PC-3 (cell line): ENCODE data around the gene PROSER3. TPM values are rescaled to one million over a fixed set of nuclear protein-coding genes. Genes with fewer than 3 reads are reported as not detected.

Experiments
- ATAC-seq: fragments of 200-7000 bp; cut with Tn5 transposase; 2 replicates; pipeline ENCODE4 v1.9.1; 2020; ENCODE audit warnings: mild to moderate bottlenecking, moderate library complexity
- BruUV-seq: library from RNA; stranded (reverse); fragments of 400-500 nt; replicated peaks from 2 replicates; lab custom pipeline; 2021; lab: Mats Ljungman, UMichigan
- CTCF ChIA-PET: fragments of 300-600 bp; sonication (Branson Sonifier 250); formaldehyde crosslinking; loops from one replicate; lab custom pipeline; 2022; ENCODE audit warnings: antibody characterized with exemption; lab: Charles Lee
- POLR2A ChIA-PET: fragments of 300-600 bp; sonication (Branson Sonifier 250); formaldehyde crosslinking; loops from one replicate; lab custom pipeline; 2022; ENCODE audit warnings: antibody characterized with exemption; ENCODE audit not compliant: unreplicated experiment; lab: Charles Lee
- DNase-seq: peaks from one replicate; pipeline ENCODE4 v3.0.0-alpha.2; 2015
- H2AFZ ChIP-seq: fragments of 300-600 bp; sonication (generic); 2 replicates; pipeline ENCODE4 v1.6.0; 2016; ENCODE audit warnings: antibody characterized with exemption, low read length
- H3F3A ChIP-seq: fragments of 300-600 bp; sonication (generic); one replicate; pipeline ENCODE4 v1.6.0; 2017; ENCODE audit warnings: antibody characterized with exemption, low read length, control low read depth, mild to moderate bottlenecking; ENCODE audit not compliant: unreplicated experiment
- H3K27ac ChIP-seq: fragments of 300-600 bp; sonication (generic); 2 replicates; pipeline ENCODE4 v1.5.1; 2016; ENCODE audit warnings: mild to moderate bottlenecking, low read length
- H3K27me3 ChIP-seq: fragments of 300-600 bp; sonication (generic); 2 replicates; pipeline ENCODE4 v1.6.1; 2016; ENCODE audit warnings: low read length, mixed read lengths
- H3K36me3 ChIP-seq: fragments of 300-600 bp; sonication (generic); 2 replicates; pipeline ENCODE4 v1.6.1; 2016; ENCODE audit warnings: low read depth, mixed run types, low read length, mixed read lengths
- H3K4me1 ChIP-seq: fragments of 300-600 bp; sonication (generic); 2 replicates; pipeline ENCODE4 v1.5.1; 2016; ENCODE audit warnings: low read length; ENCODE audit not compliant: insufficient read depth
- H3K4me2 ChIP-seq: fragments of 300-600 bp; sonication (generic); 2 replicates; pipeline ENCODE4 v1.6.0; 2016; ENCODE audit warnings: low read length
- H3K4me3 ChIP-seq: fragments of 300-600 bp; sonication (generic); 2 replicates; pipeline ENCODE4 v1.5.1; 2016; ENCODE audit warnings: mild to moderate bottlenecking, low read length, mixed read lengths
- H3K79me2 ChIP-seq: fragments of 300-600 bp; sonication (generic); 2 replicates; pipeline ENCODE4 v1.6.1; 2017; ENCODE audit warnings: low read length, mixed read lengths
- H3K9ac ChIP-seq: fragments of 300-600 bp; sonication (generic); 2 replicates; pipeline ENCODE4 v1.6.0; 2016; ENCODE audit warnings: mild to moderate bottlenecking, low read length
- H3K9me2 ChIP-seq: fragments of 300-600 bp; sonication (generic); replicated peaks from 2 replicates; pipeline ENCODE4 v1.6.1; 2016; ENCODE audit warnings: mixed run types, low read length, mixed read lengths
- H3K9me3 ChIP-seq: fragments of 300-600 bp; sonication (generic); 2 replicates; pipeline ENCODE4 v1.6.1; 2016; ENCODE audit warnings: low read length, mixed read lengths
- H4K20me1 ChIP-seq: fragments of 300-600 bp; sonication (generic); 2 replicates; pipeline ENCODE4 v1.6.1; 2016; ENCODE audit warnings: low read length, mixed read lengths
- CTCF ChIP-seq: fragments of 300-600 bp; sonication (generic); conservative IDR thresholded peaks from 2 replicates; pipeline ENCODE4 v1.5.1; 2017; ENCODE audit warnings: antibody characterized with exemption, low read depth, mild to moderate bottlenecking, low read length
- EZH2 ChIP-seq: fragments of 300-600 bp; sonication (generic); IDR thresholded peaks from one replicate; pipeline ENCODE4 v1.6.1; 2017; ENCODE audit warnings: antibody characterized with exemption, mild to moderate bottlenecking, low read length; ENCODE audit not compliant: unreplicated experiment
- EZH2phosphoT487 ChIP-seq: fragments of 300-600 bp; sonication (generic); IDR thresholded peaks from 2 replicates; pipeline ENCODE4 v1.6.1; 2018; ENCODE audit warnings: mild to moderate bottlenecking, antibody characterized with exemption, low read length, borderline replicate concordance
- intact Hi-C: fragments of 100-400 bp; cut with micrococcal nuclease; formaldehyde crosslinking; loops from 2 replicates; pipeline ENCODE4 v1.9.0; 2023
- total RNA-seq: library from RNA; depleted of rRNA; stranded (reverse); fragments of >200 nt; gene quantifications from 2 replicates; pipeline ENCODE4 v1.2.3, GENCODE V29; 2014

The PROSER3 gene
- total RNA-seq, 1 experiment from 2014 or later, result 5.5 TPM

- 0 out of 2 replicates have a peak, but pooled peaks cover 3% of the 10 kb centered on the region for H4K20me1 ChIP-seq
- CTCF ChIA-PET, result no interaction called here
- no peak overlapping the region for H3K4me2 ChIP-seq
- no peak overlapping the region for H3K27ac ChIP-seq
- BruUV-seq, result no TSS peak
- no peaks in the 10 kb centered on the region for H3K9me2 ChIP-seq
- ATAC-seq, result no peak
- no peak overlapping the region for H2AFZ ChIP-seq
- intact Hi-C loops, result no loop called here
- no peaks in the 10 kb centered on the region for H3K9me3 ChIP-seq
- no peaks in the 10 kb centered on the region; the same call in 1 of the 2 replicates for H3K36me3 ChIP-seq
- H3K4me3 ChIP-seq, result no peak overlapping the region
- no peaks in the 10 kb centered on the region for H3F3A ChIP-seq
- H3K4me1 ChIP-seq, result peaks cover 20% of the 10 kb centered on the region; the same call in 1 of the 2 replicates
- no peak for DNase-seq
- H3K27me3 ChIP-seq, result no peaks in the 10 kb centered on the region
- TF ChIP-seq CTCF, result no peak
- peaks cover 33% of the 10 kb centered on the region for H3K79me2 ChIP-seq
- H3K9ac ChIP-seq, result no peak overlapping the region
- POLR2A ChIA-PET, result no interaction called here
These were observed 37.8 kb upstream of the PROSER3 start for GRCh38 chr19:35720163-35720524.

GRCh38 chr19:35720648-35721047, 37.3 kb upstream of the PROSER3 start:
- no peaks in the 10 kb centered on the region for H3F3A ChIP-seq
- no peak for TF ChIP-seq CTCF
- no peak for TF ChIP-seq EZH2phosphoT487
- no peak for TF ChIP-seq EZH2
- ATAC-seq (no peak), DNase-seq (no peak)
- H3K27ac ChIP-seq, result no peak overlapping the region
- H3K4me1 ChIP-seq, result peaks cover 17% of the 10 kb centered on the region; the same call in 1 of the 2 replicates
- H3K4me2 ChIP-seq, result no peak overlapping the region
- POLR2A ChIA-PET, result no interaction called here
- H3K9ac ChIP-seq, result no peak overlapping the region
- CTCF ChIA-PET, result no interaction called here
- H3K9me3 ChIP-seq, result no peaks in the 10 kb centered on the region
- no peak overlapping the region for H3K4me3 ChIP-seq
- BruUV-seq, result no TSS peak
- H4K20me1 ChIP-seq, result 0 out of 2 replicates have a peak, but pooled peaks cover 3% of the 10 kb centered on the region
- H2AFZ ChIP-seq, result no peak overlapping the region
- no peaks in the 10 kb centered on the region for H3K27me3 ChIP-seq
- H3K9me2 ChIP-seq, result no peaks in the 10 kb centered on the region
- H3K79me2 ChIP-seq, result peaks cover 29% of the 10 kb centered on the region
- intact Hi-C loops, result no loop called here
- H3K36me3 ChIP-seq, result no peaks in the 10 kb centered on the region; the same call in none of the 2 replicates

GRCh38 chr19:35721374-35721773, 36.6 kb upstream of the PROSER3 start:
- POLR2A ChIA-PET, result no interaction called here

More at GRCh38 chr19:35721374-35721773, 36.6 kb upstream of the PROSER3 start:
- DNase-seq, result no peak
- TF ChIP-seq CTCF (no peak), EZH2phosphoT487 (no peak), EZH2 (no peak)
- no peaks in the 10 kb centered on the region for H3K27me3 ChIP-seq
- no peaks in the 10 kb centered on the region for H3K9me2 ChIP-seq
- intact Hi-C loops, result no loop called here
- peaks cover 4% of the 10 kb centered on the region for H3K36me3 ChIP-seq
- H3K27ac ChIP-seq, result no peak overlapping the region
- CTCF ChIA-PET, result no interaction called here
- no peak overlapping the region for H3K4me2 ChIP-seq
- H3K4me3 ChIP-seq, result no peak overlapping the region
- no peak for ATAC-seq
- peaks cover 9% of the 10 kb centered on the region; the same call in 1 of the 2 replicates for H3K4me1 ChIP-seq
- H4K20me1 ChIP-seq, result 0 out of 2 replicates have a peak, but pooled peaks cover 3% of the 10 kb centered on the region
- peaks cover 22% of the 10 kb centered on the region for H3K79me2 ChIP-seq
- BruUV-seq, result no TSS peak
- no peaks in the 10 kb centered on the region for H3F3A ChIP-seq
- H2AFZ ChIP-seq, result no peak overlapping the region
- no peaks in the 10 kb centered on the region for H3K9me3 ChIP-seq
- H3K9ac ChIP-seq, result no peak overlapping the region
